ENCODE measurements around the gene UQCC3. TPM values are rescaled to one million over a fixed set of nuclear protein-coding genes. Genes with fewer than 3 reads are reported as not detected.
"Not testable (repeated sequence)": the region's sequence is repeated elsewhere in the genome, so short reads cannot be mapped to it uniquely, and the experiment has no call there.

Gene UQCC3
- total RNA-seq, 1 donor from 2014 or later: 6.9 TPM

DNA sequence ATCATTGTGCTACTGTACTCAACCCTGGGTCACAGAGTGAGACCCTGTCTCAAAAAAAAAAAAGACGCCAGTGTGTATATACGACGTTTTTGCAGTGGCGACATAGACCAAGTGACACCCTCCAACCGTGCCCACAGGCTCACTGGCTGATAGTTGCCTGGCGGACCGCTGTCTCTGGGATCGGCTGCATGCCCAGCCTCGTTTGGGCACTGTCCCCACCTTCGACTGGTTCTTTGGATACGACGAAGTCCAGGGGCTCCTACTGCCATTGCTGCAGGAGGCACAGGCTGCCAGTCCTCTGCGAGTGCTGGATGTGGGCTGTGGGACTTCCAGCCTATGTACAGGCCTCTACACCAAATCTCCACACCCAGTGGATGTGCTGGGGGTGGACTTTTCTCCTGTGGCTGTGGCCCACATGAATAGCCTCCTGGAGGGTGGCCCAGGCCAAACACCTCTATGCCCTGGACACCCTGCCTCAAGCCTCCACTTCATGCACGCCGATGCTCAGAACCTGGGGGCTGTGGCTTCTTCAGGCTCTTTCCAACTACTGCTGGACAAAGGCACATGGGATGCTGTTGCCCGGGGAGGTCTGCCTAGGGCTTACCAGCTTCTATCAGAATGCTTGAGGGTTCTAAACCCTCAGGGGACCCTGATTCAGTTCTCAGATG is 5.1 kb upstream of the UQCC3 start:
- Histone ChIP-seq H3K9me3 (replicated peaks) (no peaks in the 10 kb centered on the region), H3K4me1 (peaks cover 70% of the 10 kb centered on the region), H3K36me3 (peaks cover 21% of the 10 kb centered on the region), H3K27ac (replicated peaks) (peak overlapping the region; percentile 95), H3K27me3 (ENCODE audit: low read depth) (no peaks in the 10 kb centered on the region), H3K4me3 (peak overlapping the region; percentile 93)
- DNase-seq: no peak
- TF ChIP-seq, protein P1, sequence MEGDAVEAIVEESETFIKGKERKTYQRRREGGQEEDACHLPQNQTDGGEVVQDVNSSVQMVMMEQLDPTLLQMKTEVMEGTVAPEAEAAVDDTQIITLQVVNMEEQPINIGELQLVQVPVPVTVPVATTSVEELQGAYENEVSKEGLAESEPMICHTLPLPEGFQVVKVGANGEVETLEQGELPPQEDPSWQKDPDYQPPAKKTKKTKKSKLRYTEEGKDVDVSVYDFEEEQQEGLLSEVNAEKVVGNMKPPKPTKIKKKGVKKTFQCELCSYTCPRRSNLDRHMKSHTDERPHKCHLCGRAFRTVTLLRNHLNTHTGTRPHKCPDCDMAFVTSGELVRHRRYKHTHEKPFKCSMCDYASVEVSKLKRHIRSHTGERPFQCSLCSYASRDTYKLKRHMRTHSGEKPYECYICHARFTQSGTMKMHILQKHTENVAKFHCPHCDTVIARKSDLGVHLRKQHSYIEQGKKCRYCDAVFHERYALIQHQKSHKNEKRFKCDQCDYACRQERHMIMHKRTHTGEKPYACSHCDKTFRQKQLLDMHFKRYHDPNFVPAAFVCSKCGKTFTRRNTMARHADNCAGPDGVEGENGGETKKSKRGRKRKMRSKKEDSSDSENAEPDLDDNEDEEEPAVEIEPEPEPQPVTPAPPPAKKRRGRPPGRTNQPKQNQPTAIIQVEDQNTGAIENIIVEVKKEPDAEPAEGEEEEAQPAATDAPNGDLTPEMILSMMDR (IDR thresholded peaks at IDR 0.05; ENCODE audit: borderline replicate concordance): no peak
- intact Hi-C loops (cut with micrococcal nuclease): no loop called here

DNA sequence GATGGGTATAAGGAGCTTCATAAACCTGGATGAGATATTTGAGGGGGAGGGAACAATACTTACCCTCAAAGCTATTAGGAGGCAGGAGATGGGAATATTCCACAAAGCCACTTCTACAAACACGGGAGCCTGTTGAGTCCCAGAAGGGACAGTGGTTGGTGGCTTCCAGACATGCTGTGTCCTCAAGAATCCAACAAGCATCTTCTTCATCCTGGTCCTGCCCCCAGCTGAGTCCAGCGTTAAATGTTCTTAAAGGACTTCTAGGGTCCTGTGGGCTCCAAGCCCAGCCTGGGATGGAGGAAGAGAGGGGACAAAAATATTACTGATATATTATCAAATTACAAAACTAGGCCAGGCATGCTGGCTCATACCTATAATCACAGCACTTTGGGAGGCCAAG is 4.0 kb upstream of the UQCC3 start:
- Histone ChIP-seq H3K27ac (replicated peaks) (no peak overlapping the region), H3K4me1 (peaks cover 80% of the 10 kb centered on the region), H3K4me3 (no peak overlapping the region), H3K9me3 (replicated peaks) (no peaks in the 10 kb centered on the region), H3K27me3 (ENCODE audit: low read depth) (no peaks in the 10 kb centered on the region), H3K36me3 (peaks cover 14% of the 10 kb centered on the region)
- TF ChIP-seq, protein P1 (IDR thresholded peaks at IDR 0.05; ENCODE audit: borderline replicate concordance): no peak
- intact Hi-C loops (cut with micrococcal nuclease): no loop called here
- no peak for DNase-seq

DNA sequence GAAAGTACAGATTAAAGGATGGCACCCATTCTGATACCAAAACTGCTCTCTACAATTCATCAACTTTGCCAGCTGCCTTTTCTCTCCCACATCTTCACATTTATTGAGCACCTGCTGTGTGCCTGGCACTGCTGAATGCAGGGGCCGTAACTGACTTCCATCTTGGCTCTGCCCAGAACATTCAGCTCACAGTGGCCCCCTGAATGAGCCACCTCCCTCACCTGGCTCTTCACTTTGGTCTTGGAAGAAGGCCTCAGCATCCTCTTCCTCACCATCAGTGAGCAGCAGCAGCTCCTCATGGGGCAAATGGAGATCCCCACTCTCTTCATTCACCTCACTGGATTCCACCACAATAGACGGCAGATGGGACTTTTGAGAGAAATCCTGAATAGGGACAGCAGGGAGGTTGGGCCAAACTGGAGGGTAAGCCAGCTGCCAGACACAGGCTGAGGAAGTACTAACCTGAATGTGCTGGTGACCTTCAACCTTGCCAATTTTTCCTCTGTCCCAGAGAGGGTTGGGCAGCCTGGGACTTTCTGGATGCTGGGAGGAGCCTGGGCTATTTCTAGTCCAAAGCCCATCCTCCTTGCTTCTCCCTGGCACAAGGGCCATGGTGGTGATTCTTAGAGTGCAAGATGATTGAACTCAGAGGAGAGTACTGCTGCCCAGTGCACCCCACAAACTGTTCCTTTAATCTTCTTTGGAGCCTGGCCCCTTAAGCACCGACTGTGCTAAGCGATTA is 1.9 kb upstream of the UQCC3 start:
- Histone ChIP-seq H3K4me3 (no peak overlapping the region), H3K4me1 (peaks cover 84% of the 10 kb centered on the region), H3K9me3 (replicated peaks) (no peaks in the 10 kb centered on the region), H3K27me3 (ENCODE audit: low read depth) (no peaks in the 10 kb centered on the region), H3K27ac (replicated peaks) (peak overlapping the region; percentile 91), H3K36me3 (peaks cover 19% of the 10 kb centered on the region)
- DNase-seq: no peak
- TF ChIP-seq, protein P1 (IDR thresholded peaks at IDR 0.05; ENCODE audit: borderline replicate concordance): no peak
- intact Hi-C loops (cut with micrococcal nuclease): no loop called here

DNA sequence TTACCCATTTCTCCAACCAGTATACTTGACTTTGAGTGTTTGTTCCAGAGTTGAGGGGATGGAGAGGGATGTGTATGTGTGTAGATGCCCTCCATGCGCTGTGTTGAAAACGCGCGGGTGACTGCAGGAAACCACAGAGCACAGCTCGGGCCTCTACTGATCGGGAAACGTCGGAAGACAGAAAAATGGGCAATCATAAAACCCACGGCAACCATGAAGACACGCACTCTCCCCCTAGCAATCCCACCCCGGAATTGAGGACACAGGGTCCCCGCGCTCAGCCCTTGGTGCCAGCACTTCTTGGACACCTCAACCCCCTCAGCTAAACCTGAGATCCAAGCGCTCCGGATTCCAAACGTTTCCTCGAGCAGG is 251 bp upstream of the UQCC3 start:
- Histone ChIP-seq H3K27ac (replicated peaks) (peak overlapping the region; percentile 91), H3K4me3 (peak overlapping the region; percentile 81), H3K36me3 (peaks cover 36% of the 10 kb centered on the region), H3K4me1 (peaks cover 72% of the 10 kb centered on the region), H3K27me3 (ENCODE audit: low read depth) (no peaks in the 10 kb centered on the region), H3K9me3 (replicated peaks) (no peaks in the 10 kb centered on the region)
- no peak for DNase-seq
- intact Hi-C loops (cut with micrococcal nuclease): no loop called here
- TF ChIP-seq, protein P1 (IDR thresholded peaks at IDR 0.05; ENCODE audit: borderline replicate concordance): no peak

DNA sequence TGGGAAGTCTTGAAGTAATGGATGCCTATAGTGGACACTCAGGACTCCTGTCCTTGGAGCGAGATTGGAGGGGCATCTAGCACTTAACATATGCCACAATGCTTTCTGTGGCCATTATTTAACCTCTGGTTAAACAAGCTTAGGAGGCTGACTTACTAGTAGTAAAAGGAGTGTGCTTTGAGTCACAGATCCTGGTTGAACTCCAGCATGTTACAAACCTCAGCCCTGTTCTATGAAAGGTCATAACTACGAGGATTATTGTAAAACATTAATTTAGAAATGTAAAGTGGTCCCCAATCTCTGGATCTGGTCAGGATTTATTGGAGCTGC is 1.7 kb downstream of the UQCC3 start:
- no peak overlapping the region for H3K4me3 ChIP-seq
- peaks cover 50% of the 10 kb centered on the region for H3K36me3 ChIP-seq
- no peak for DNase-seq
- no peaks in the 10 kb centered on the region for H3K27me3 ChIP-seq (ENCODE audit: low read depth)
- H3K9me3 ChIP-seq (replicated peaks): no peaks in the 10 kb centered on the region
- no peak overlapping the region for H3K27ac ChIP-seq (replicated peaks)
- H3K4me1 ChIP-seq: peaks cover 72% of the 10 kb centered on the region
- intact Hi-C loops (cut with micrococcal nuclease): no loop called here
- TF ChIP-seq, protein P1 (IDR thresholded peaks at IDR 0.05; ENCODE audit: borderline replicate concordance): no peak

DNA sequence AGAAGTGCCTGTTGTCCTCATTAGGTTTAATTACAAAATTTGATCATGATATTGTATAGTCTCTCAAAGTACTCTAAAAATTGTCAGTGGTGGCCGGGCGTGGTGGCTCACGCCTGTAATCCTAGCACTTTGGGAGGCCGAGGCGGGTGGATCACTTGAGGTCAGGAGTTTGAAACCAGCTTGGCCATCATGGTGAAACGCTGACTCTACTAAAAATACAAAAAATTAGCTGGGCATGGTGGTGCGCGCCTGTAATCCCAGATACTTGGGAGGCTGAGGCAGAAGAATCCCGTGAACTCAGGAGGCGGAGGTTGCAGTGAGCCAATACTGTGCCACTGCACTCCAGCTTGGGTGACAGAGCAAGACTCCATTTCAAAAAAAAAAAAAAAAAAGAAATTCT is 3.9 kb downstream of the UQCC3 start:
- H3K27ac ChIP-seq (replicated peaks): not testable (repeated sequence)

More for the DNA sequence above, 3.9 kb downstream of the UQCC3 start:
- H3K9me3 ChIP-seq (replicated peaks); DNase-seq; H3K4me3 ChIP-seq; intact Hi-C loops (cut with micrococcal nuclease); H3K27me3 ChIP-seq (ENCODE audit: low read depth): not testable (repeated sequence)
- H3K36me3 ChIP-seq: peaks cover 50% of the 10 kb centered on the region
- H3K4me1 ChIP-seq: peaks cover 75% of the 10 kb centered on the region
